Activated T-helper 1 cell treated with anti-CD3 and anti-CD28 coated beads, Interleukin-12 subunit alpha, Interleukin-12 subunit beta, Interleukin-2, Interleukin-4 antibody, amounts not matched to agents 30 ng/mL and 10 ng/mL and 1 ng/mL, durations not matched to agents 14 hours and 24 hours and 36 hours (primary cell): ENCODE data around the gene CCNDBP1. TPM values are rescaled to one million over a fixed set of nuclear protein-coding genes. Genes with fewer than 3 reads are reported as not detected.
"Not testable (repeated sequence)": the region's sequence is repeated elsewhere in the genome, so short reads cannot be mapped to it uniquely, and the experiment has no call there.

Source experiments
- DNase-seq: peaks from one replicate; pipeline ENCODE4 v3.0.0; 2021; ENCODE audit warnings: low spot score
- H3K27ac Mint-ChIP-seq: one replicate; pipeline ENCODE4 v1.8.0; 2021; ENCODE audit warnings: mild to moderate bottlenecking, mixed read lengths
- H3K27me3 Mint-ChIP-seq: one replicate; pipeline ENCODE4 v1.8.0; 2022; ENCODE audit warnings: mild to moderate bottlenecking, moderate library complexity, mixed read lengths; ENCODE audit not compliant: insufficient read depth
- H3K36me3 Mint-ChIP-seq: one replicate; pipeline ENCODE4 v1.8.0; 2021; ENCODE audit warnings: low read depth, mixed read lengths
- H3K4me1 Mint-ChIP-seq: one replicate; pipeline ENCODE4 v1.8.0; 2021; ENCODE audit warnings: low read depth, mixed read lengths
- H3K4me3 Mint-ChIP-seq: one replicate; pipeline ENCODE4 v1.8.0; 2021; ENCODE audit warnings: mild to moderate bottlenecking, moderate library complexity, mixed read lengths
- H3K9me3 Mint-ChIP-seq: one replicate; pipeline ENCODE4 v1.8.0; 2021; ENCODE audit warnings: mixed read lengths
- intact Hi-C: fragments of 100-400 bp; cut with micrococcal nuclease; formaldehyde crosslinking; loops from one replicate; pipeline ENCODE4 v1.15.1; 2024
- total RNA-seq: library from RNA; stranded (reverse); gene quantifications from 2 replicates; pipeline ENCODE4 v1.2.3, GENCODE V29; 2022

Gene CCNDBP1, protein sequence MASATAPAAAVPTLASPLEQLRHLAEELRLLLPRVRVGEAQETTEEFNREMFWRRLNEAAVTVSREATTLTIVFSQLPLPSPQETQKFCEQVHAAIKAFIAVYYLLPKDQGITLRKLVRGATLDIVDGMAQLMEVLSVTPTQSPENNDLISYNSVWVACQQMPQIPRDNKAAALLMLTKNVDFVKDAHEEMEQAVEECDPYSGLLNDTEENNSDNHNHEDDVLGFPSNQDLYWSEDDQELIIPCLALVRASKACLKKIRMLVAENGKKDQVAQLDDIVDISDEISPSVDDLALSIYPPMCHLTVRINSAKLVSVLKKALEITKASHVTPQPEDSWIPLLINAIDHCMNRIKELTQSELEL
- total RNA-seq = 57.7 and 60.2 TPM in 2 replicates

DNA sequence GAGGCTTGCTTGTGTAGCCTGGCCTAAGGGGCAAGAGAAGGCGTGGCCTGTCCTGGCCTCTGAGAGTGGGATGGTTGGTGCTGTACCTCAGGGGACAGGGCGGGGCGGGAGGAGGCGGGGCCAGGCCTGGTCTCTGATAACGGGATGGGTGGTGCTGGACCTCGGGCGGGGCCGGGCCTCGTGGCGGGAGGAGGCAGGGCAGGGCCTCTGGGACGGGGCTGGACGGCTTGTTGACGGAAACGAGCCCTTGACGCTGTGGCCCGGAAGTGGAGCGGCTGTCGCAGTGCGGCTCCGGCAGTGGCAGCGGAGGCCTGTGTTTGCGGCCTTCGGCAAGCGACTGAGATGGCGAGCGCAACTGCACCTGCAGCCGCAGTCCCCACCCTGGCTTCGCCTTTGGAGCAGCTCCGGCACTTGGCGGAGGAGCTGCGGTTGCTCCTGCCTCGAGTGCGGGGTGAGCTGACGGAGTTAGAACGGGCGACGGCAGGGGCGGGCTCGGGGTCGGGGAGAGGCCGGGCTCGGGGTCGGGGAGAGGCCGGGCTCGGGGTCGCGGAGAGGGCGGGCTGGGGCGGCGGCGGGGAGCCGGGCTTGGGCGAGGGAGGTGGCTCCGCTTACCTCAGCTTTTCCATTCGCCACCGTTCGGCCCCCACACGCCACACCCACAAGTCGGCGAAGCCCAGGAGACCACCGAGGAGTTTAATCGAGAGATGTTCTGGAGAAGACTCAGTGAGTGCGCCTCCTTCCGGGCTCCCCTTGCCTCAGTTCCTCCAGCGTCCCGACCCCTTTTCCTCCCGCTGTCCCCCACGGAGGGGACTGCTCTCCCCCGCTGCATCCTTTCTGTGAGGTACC is at the start of gene CCNDBP1:
Gene CCNDBP1 (plus strand): TSS at position 247 of the 846 bp plus-strand sequence. CDS start 96 bp downstream, at position 343.
- intact Hi-C loops = loop anchor here (1.0 to 5.0 kb wide), 7 partner anchors 52 to 325 kb away; partner anchors contain the start of genes LCMT2, TMEM62, TP53BP1 and TUBGCP4
- H3K36me3 Mint-ChIP-seq = peaks cover 35% of the 10 kb centered on the region
- peaks cover 31% of the 10 kb centered on the region for H3K4me1 Mint-ChIP-seq
- H3K9me3 Mint-ChIP-seq = no peaks in the 10 kb centered on the region
- DNase-seq = peak; percentile 88
- H3K27ac Mint-ChIP-seq = peak within 1 kb of the TSS; percentile 92
- peak within 1 kb of the TSS; percentile 96 for H3K4me3 Mint-ChIP-seq
- H3K27me3 Mint-ChIP-seq = no peaks in the 10 kb centered on the region

DNA sequence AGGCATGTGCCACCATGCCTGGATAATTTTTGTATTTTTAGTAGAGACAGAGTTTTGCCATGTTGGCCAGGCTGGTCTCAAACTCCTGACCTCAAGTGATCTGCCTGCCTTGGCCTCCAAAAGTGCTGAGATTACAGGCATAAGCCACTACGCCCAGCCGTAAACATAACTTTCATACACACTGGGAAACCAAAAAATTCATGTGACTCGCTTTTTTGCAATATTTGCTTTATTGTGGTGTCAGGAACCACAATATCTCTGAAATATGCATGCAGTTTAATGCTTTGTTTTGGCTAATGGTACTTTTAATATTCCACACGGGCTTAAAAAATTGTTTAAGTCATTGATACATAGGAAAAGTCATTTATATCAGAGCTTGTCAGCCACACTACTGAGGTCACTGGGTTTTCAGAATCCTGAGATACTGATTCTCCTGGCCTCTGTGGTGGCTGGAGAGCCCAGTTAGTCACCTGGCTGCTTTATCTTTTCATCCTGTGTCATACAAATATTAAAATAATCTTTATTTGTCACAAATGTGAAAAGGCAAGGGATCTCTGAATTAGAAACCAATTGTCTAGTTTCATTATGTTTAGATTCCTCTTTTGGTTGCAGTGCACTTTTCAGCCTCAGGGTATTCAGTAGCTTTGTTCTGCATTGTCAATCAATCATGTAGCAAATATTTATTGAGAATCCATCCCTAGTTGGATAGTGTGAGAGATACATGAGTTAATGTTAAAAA is 41.8 kb upstream of the CCNDBP1 start:
- intact Hi-C loops = no loop called here
- H3K36me3 Mint-ChIP-seq = peaks cover 45% of the 10 kb centered on the region

DNA sequence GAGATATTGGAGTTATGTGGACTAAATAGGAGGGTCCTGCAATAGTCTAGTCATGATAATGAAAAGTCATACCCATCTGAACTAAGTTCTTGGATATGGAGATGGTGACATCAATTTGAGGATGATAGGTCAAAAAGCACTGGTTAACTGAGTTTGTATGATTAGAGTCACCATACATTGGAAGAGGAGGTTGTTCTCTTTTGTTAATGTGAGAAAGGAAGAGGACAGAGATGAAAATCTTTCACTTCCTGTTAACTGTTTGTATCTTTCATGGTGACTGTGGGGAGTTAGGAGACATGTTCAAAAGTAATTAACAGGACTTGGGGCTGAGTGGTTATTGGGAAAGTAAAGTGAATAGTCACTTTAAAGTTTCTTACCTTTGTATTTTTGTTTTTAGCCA is 40.7 kb upstream of the CCNDBP1 start:
- intact Hi-C loops = loop anchor here (2.0 kb wide), 1 partner anchor 44 kb away; no protein-coding TSS in a partner anchor
- DNase-seq = no peak
- Mint-ChIP-seq H3K27me3 (no peaks in the 10 kb centered on the region), H3K9me3 (no peaks in the 10 kb centered on the region), H3K4me1 (peaks cover 21% of the 10 kb centered on the region), H3K36me3 (peaks cover 44% of the 10 kb centered on the region), H3K27ac (no peak overlapping the region), H3K4me3 (no peak overlapping the region)

More for the DNA sequence above, 41.8 kb upstream of the CCNDBP1 start:
- Mint-ChIP-seq H3K4me3 (no peak overlapping the region), H3K4me1 (peaks cover 28% of the 10 kb centered on the region), H3K27me3 (no peaks in the 10 kb centered on the region), H3K27ac (no peak overlapping the region), H3K9me3 (no peaks in the 10 kb centered on the region)
- no peak for DNase-seq

DNA sequence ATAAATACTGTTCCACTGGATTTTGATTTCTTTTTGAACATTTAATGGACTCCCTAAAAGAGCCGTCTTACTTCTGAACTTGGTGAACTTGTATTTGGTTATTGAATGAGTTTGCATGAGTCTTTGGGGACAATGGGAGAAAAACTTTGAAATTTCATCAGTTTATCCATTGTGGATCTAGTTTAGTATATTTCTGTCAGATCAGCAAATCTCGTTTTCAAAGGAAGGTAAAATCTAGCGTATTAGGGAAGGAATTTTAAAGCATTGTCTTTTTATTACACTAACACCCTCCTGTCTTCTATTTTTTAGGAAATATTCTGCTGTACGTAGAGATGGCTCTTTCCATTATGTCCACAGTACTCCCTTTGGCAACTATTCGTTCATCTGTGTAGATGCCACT is 39.0 kb upstream of the CCNDBP1 start:
- H3K27ac Mint-ChIP-seq = no peak overlapping the region
- H3K9me3 Mint-ChIP-seq = no peaks in the 10 kb centered on the region
- peaks cover 20% of the 10 kb centered on the region for H3K4me1 Mint-ChIP-seq
- H3K4me3 Mint-ChIP-seq = no peak overlapping the region
- no peaks in the 10 kb centered on the region for H3K27me3 Mint-ChIP-seq
- H3K36me3 Mint-ChIP-seq = peaks cover 37% of the 10 kb centered on the region
- intact Hi-C loops = no loop called here
- no peak for DNase-seq

DNA sequence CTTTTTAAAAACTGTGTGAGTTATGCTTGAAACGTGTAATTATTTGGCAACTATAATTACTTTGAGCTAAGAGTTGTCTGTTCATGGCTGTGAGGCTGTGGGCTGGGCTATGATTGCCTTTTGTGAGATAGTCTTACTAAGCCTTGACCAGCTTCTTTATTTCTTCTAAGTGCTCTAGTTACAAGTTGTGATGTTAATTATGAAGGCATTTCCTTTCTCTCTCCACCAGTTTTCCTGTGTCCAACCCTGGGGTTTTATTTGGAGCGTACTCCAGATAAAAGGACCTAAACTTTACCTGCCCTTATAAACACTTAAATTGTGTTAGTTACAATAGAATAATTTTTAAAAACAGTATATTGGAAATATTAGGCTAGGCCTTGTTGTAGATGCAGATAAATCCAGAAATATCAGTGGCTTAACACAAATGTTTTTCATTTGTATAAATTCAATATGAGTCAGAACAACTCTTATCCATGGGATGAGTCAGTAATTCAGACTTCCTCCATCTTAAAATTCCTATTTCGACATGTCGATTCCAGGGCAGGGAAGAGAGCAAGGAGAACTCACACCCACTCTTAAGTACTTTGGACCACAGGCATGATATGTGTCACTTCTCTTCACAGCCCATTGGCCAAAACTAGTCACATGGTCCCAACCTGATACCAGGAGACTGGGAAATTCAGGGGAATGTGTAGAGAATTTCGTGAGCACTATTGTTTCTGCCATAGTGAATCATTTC is 34.8 kb upstream of the CCNDBP1 start:
- peaks cover 17% of the 10 kb centered on the region for H3K4me1 Mint-ChIP-seq
- no peak overlapping the region for H3K27ac Mint-ChIP-seq
- H3K36me3 Mint-ChIP-seq = peaks cover 35% of the 10 kb centered on the region
- H3K9me3 Mint-ChIP-seq = no peaks in the 10 kb centered on the region
- intact Hi-C loops = loop anchor here (2.0 kb wide), 1 partner anchor 16 kb away; no protein-coding TSS in a partner anchor
- no peak for DNase-seq
- no peak overlapping the region for H3K4me3 Mint-ChIP-seq
- no peaks in the 10 kb centered on the region for H3K27me3 Mint-ChIP-seq

DNA sequence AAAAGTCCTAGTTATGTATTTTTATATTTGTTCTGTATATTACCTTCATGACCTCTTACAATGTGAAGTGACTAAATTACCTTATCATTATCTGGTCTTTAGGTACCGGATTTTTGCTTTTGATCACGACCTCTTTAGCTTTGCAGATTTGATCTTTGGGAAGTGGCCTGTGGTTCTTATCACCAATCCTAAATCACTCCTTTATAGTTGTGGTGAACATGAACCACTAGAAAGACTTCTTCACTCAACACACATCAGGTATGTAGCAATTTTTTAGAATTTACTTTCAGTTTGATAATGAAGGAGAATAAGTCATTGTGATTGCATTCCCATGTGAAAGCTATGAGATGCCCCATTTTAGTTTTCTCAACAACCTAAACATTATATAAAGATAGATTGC is 33.5 kb upstream of the CCNDBP1 start:
- H3K27me3 Mint-ChIP-seq = no peaks in the 10 kb centered on the region
- no peak for DNase-seq
- no peak overlapping the region for H3K4me3 Mint-ChIP-seq
- peaks cover 17% of the 10 kb centered on the region for H3K4me1 Mint-ChIP-seq
- no peak overlapping the region for H3K27ac Mint-ChIP-seq
- H3K36me3 Mint-ChIP-seq = peaks cover 35% of the 10 kb centered on the region
- no peaks in the 10 kb centered on the region for H3K9me3 Mint-ChIP-seq
- intact Hi-C loops = loop anchor here (2.0 kb wide), 1 partner anchor 17 kb away; no protein-coding TSS in a partner anchor

DNA sequence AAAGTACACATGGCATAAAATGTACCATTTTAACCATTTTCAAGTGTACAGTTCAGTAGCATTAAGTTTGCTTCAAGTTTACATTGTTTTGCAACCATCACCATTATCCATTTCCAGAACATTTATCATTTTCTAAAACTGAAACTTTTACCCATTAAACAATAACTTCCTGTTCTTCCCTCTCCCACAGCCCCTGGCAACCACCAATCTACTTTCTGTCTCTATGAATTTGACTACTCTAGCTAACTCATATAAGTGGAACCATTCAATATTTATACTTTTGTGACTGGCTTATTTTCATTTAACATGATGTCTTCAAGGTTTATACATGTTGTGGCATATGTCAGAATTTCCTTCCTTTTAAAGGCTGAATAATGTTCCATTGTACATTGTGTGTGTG is 31.9 kb upstream of the CCNDBP1 start:
- Mint-ChIP-seq H3K27ac (peak overlapping the region; percentile 31), H3K4me3 (peak overlapping the region; percentile 52), H3K4me1 (peaks cover 17% of the 10 kb centered on the region), H3K9me3 (no peaks in the 10 kb centered on the region), H3K36me3 (peaks cover 42% of the 10 kb centered on the region), H3K27me3 (no peaks in the 10 kb centered on the region)
- DNase-seq = no peak
- intact Hi-C loops = no loop called here

DNA sequence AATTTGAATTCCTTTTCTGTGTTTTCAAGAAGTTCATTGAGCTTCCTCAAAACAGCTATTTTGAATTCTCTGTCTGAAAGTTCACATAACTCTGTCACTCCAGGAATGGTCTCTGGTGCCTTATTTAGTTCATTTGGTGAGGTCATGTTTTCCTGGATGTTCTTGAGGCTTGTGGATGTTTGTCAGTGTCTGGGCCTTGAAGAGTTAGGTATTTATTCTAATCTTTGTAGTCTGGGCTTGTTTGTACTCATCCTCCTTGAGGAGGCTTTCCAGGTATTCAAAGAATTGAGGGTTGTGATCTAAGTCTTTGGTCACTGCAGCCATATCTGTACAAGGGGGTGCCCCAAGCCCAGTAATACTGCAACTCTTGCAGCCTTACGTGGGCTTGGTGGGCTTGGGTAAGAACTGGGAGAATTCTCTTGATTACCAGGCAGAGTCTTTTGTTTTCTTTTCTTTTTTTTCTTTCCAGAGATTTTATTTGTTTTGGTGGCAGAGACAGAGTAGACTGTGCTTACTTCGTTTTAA is 19.3 kb upstream of the CCNDBP1 start:
- no peak overlapping the region for H3K27ac Mint-ChIP-seq
- H3K36me3 Mint-ChIP-seq = peaks cover 23% of the 10 kb centered on the region
- no peak overlapping the region for H3K4me3 Mint-ChIP-seq
- peaks cover 4% of the 10 kb centered on the region for H3K4me1 Mint-ChIP-seq
- intact Hi-C loops = no loop called here
- no peaks in the 10 kb centered on the region for H3K27me3 Mint-ChIP-seq
- no peaks in the 10 kb centered on the region for H3K9me3 Mint-ChIP-seq
- DNase-seq = no peak

DNA sequence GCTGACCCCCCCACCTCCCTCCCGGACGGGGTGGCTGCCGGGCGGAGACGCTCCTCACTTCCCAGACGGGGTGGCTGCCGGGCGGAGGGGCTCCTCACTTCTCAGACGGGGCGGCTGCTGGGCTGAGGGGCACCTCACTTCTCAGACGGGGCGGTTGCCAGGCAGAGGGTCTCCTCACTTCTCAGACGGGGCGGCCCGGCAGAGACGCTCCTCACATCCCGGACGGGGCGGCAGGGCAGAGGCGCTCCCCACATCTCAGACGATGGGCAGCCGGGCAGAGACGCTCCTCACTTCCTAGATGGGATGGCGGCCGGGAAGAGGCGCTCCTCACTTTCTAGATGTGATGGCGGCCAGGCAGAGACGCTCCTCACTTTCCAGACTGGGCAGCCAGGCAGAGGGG is 17.9 kb upstream of the CCNDBP1 start:
- intact Hi-C loops, H3K9me3 Mint-ChIP-seq, DNase-seq, H3K27ac Mint-ChIP-seq, H3K4me3 Mint-ChIP-seq, H3K4me1 Mint-ChIP-seq, H3K27me3 Mint-ChIP-seq: not testable (repeated sequence)
- H3K36me3 Mint-ChIP-seq = peaks cover 27% of the 10 kb centered on the region

DNA sequence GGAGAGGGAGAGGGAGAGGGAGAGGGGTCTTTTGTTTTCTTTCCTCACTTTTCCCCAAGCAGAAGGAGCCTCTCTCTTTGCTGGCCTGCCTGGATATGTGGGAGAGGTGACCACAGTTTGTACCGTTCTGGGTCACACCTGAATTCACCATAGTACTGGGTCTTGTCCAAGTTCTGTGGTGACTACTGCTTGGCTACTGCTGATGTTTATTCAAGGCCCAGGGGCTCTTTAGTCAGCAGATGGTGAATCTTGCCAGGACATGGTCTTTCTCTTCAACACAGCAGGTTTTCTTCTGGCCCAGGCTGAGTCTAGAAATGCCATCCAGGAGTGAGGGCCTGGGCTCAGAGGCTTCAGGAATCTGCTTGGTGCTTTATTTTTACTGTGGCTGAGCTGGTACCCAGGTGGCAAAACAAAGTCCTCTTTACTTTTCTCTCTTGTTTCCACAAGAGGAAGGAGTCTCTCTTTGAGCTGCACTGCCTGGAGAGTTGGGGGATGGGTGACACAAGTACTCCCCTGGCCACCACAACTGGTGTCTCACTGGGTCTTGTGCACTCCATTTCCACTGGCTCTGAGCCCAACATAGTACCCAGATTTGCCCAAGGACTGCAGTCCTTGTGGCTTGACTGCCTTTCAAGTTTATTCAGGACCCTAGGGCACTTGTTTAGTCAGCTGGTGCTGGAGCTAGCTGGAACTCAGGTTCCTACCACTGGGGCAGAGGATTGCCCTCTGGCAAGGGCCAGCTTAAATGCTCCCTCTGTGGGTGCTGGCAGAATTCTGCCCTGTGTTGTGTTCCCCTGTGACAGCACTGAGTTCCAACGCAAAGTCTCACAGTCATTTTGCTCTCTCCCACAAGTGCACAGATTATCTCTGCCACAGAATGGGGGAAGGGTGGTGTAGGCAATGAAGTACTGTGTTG is 16.8 kb upstream of the CCNDBP1 start:
- no peak overlapping the region for H3K27ac Mint-ChIP-seq
- H3K4me1 Mint-ChIP-seq = peaks cover 4% of the 10 kb centered on the region
- no peaks in the 10 kb centered on the region for H3K9me3 Mint-ChIP-seq
- no peaks in the 10 kb centered on the region for H3K27me3 Mint-ChIP-seq
- H3K36me3 Mint-ChIP-seq = peaks cover 31% of the 10 kb centered on the region
- no peak for DNase-seq
- no peak overlapping the region for H3K4me3 Mint-ChIP-seq
- intact Hi-C loops = no loop called here

DNA sequence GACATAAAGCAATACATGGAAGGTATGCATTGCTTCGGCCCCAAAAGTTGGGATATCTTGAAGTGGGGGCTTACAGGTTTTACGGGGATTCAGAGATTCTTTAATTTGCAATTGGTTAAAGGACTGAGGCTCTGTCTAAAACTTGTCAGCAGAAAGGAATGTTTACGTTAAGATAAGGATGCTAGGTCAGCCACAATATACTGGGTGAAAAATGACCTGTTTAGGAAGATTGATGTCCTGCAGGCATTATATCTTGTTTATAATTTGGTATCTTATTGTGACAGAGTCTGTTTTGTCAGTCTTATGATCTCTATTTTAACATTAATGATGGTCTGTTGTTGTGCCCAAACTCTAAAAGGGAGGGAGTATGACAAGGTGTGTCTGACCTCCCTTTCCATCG is 15.3 kb upstream of the CCNDBP1 start:
- Mint-ChIP-seq H3K27ac (no peak overlapping the region), H3K27me3 (no peaks in the 10 kb centered on the region), H3K4me3 (no peak overlapping the region), H3K36me3 (peaks cover 33% of the 10 kb centered on the region), H3K4me1 (peaks cover 4% of the 10 kb centered on the region), H3K9me3 (no peaks in the 10 kb centered on the region)
- DNase-seq = no peak
- intact Hi-C loops = no loop called here
